Uterus (tissue), 2 donors: ENCODE measurements around the gene CLOCK.

Experiments used
- POLR2A ChIP-seq, 2 donors: fragments of 450-650 bp; IDR thresholded peaks; one replicate each; pipeline ENCODE4 v1.6.1; 2016; ENCODE audit warnings: antibody characterized with exemption in 2 of 2, mild to moderate bottlenecking in 1 of 2, moderate library complexity in 1 of 2
- TF ChIP-seq, protein P1 (sequence below), 4 experiments: fragments of 200-600 bp in 2 of 4; fragments of 450-650 bp in 2 of 4; sonication (generic) in 2 of 4; IDR thresholded peaks; one replicate each; pipeline ENCODE4 v1.5.1; 2016 to 2019; ENCODE audit warnings: antibody characterized with exemption in 4 of 4, mild to moderate bottlenecking in 2 of 4, moderate library complexity in 1 of 4

DNA sequence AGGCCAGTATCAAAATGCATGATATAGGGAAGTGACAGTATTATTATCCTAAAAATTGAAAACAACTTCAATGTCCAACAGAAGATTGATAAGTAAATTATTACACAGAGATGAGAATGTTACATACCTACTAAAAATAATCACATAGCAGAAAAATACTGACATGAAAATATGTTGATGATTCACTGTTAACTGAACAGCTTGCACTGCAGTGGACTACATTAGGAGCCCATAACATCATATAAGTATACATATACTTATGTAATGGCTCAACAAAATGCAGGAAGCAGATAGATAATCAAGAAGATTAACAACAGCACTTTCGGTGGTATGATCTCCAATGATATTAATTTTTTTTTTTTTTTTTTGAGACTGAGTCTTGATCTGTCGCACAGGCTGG lies 7.1 kb downstream of the CLOCK start:
- TF ChIP-seq POLR2A (IDR thresholded peaks at IDR 0.05): no peak
- TF ChIP-seq, protein P1, sequence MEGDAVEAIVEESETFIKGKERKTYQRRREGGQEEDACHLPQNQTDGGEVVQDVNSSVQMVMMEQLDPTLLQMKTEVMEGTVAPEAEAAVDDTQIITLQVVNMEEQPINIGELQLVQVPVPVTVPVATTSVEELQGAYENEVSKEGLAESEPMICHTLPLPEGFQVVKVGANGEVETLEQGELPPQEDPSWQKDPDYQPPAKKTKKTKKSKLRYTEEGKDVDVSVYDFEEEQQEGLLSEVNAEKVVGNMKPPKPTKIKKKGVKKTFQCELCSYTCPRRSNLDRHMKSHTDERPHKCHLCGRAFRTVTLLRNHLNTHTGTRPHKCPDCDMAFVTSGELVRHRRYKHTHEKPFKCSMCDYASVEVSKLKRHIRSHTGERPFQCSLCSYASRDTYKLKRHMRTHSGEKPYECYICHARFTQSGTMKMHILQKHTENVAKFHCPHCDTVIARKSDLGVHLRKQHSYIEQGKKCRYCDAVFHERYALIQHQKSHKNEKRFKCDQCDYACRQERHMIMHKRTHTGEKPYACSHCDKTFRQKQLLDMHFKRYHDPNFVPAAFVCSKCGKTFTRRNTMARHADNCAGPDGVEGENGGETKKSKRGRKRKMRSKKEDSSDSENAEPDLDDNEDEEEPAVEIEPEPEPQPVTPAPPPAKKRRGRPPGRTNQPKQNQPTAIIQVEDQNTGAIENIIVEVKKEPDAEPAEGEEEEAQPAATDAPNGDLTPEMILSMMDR (IDR thresholded peaks at IDR 0.05): no peak
